Stimulated activated naive CD8-positive, alpha-beta T cell treated with anti-CD3 and anti-CD28 coated beads, Interleukin-15, amount 100 ng/mL, for 72 hours (primary cell): ENCODE measurements around the gene NCAM1.

ENCODE experiments used
- ATAC-seq: fragments of 150-1000 bp; cut with Tn5 transposase; 2 replicates; pipeline ENCODE4 v1.10.0; 2021; ENCODE audit warnings: mild to moderate bottlenecking, moderate library complexity
- DNase-seq, 2 donors: peaks; one replicate each; pipeline ENCODE4 v3.0.0; 2021 to 2022
- H3K27ac Mint-ChIP-seq, 2 donors: one replicate each; pipeline ENCODE4 v1.8.0; 2022; ENCODE audit warnings: mild to moderate bottlenecking in 2 of 2, mixed read lengths in 2 of 2, moderate library complexity in 2 of 2
- H3K27me3 Mint-ChIP-seq: one replicate; pipeline ENCODE4 v1.8.0; 2022; ENCODE audit warnings: mixed read lengths
- H3K4me1 Mint-ChIP-seq: one replicate; pipeline ENCODE4 v1.8.0; 2022; ENCODE audit warnings: mild to moderate bottlenecking, mixed read lengths
- H3K4me3 Mint-ChIP-seq, 2 donors: one replicate each; pipeline ENCODE4 v1.8.0; 2022; ENCODE audit warnings: mild to moderate bottlenecking in 2 of 2, mixed read lengths in 2 of 2, moderate library complexity in 1 of 2
- H3K9me3 Mint-ChIP-seq, 2 donors: one replicate each; pipeline ENCODE4 v1.8.0; 2022; ENCODE audit warnings: mixed read lengths in 2 of 2

NCAM1 gene

GRCh38 chr11:113197446-113197845 lies 236.2 kb downstream of the NCAM1 start:
- H3K27me3 Mint-ChIP-seq: peaks cover 36% of the 10 kb centered on the region

GRCh38 chr11:113198972-113199661 lies 237.9 kb downstream of the NCAM1 start:
- H3K27me3 Mint-ChIP-seq: peaks cover 28% of the 10 kb centered on the region
- no peaks in the 10 kb centered on the region for H3K4me1 Mint-ChIP-seq
- no peak for ATAC-seq

More at GRCh38 chr11:113197446-113197845, 236.2 kb downstream of the NCAM1 start:
- no peak overlapping the region for H3K4me3 Mint-ChIP-seq
- no peak overlapping the region for H3K27ac Mint-ChIP-seq
- no peaks in the 10 kb centered on the region for H3K9me3 Mint-ChIP-seq
- ATAC-seq (no peak), DNase-seq (no peak)
- no peaks in the 10 kb centered on the region for H3K4me1 Mint-ChIP-seq

GRCh38 chr11:113199866-113200265 lies 238.6 kb downstream of the NCAM1 start:
- no peaks in the 10 kb centered on the region for H3K4me1 Mint-ChIP-seq
- H3K27me3 Mint-ChIP-seq: peaks cover 36% of the 10 kb centered on the region
- H3K9me3 Mint-ChIP-seq: no peaks in the 10 kb centered on the region
- H3K4me3 Mint-ChIP-seq: no peak overlapping the region
- no peak for DNase-seq
- H3K27ac Mint-ChIP-seq: no peak overlapping the region
- ATAC-seq: no peak

More at GRCh38 chr11:113198972-113199661, 237.9 kb downstream of the NCAM1 start:
- no peak for DNase-seq
- Mint-ChIP-seq H3K4me3 (no peak overlapping the region), H3K9me3 (no peaks in the 10 kb centered on the region), H3K27ac (no peak overlapping the region)

GRCh38 chr11:113201054-113201818 lies 240.0 kb downstream of the NCAM1 start:
- Mint-ChIP-seq H3K9me3 (no peaks in the 10 kb centered on the region), H3K4me3 (no peak overlapping the region), H3K27me3 (peaks cover 39% of the 10 kb centered on the region), H3K4me1 (no peaks in the 10 kb centered on the region), H3K27ac (no peak overlapping the region)
- ATAC-seq: no peak
- DNase-seq: no peak

GRCh38 chr11:113202431-113202830 lies 241.2 kb downstream of the NCAM1 start:
- DNase-seq: no peak
- Mint-ChIP-seq H3K27me3 (peaks cover 34% of the 10 kb centered on the region), H3K9me3 (no peaks in the 10 kb centered on the region), H3K4me3 (no peak overlapping the region), H3K27ac (no peak overlapping the region), H3K4me1 (no peaks in the 10 kb centered on the region)
- no peak for ATAC-seq

- H3K4me3 Mint-ChIP-seq: no peak overlapping the region
- ATAC-seq: no peak
These were observed 242.0 kb downstream of the NCAM1 start for GRCh38 chr11:113203141-113203753.

GRCh38 chr11:113204280-113204679 lies 243.1 kb downstream of the NCAM1 start:
- peaks cover 26% of the 10 kb centered on the region for H3K27me3 Mint-ChIP-seq

More at GRCh38 chr11:113203141-113203753, 242.0 kb downstream of the NCAM1 start:
- Mint-ChIP-seq H3K4me1 (no peaks in the 10 kb centered on the region), H3K9me3 (no peaks in the 10 kb centered on the region), H3K27me3 (peaks cover 34% of the 10 kb centered on the region), H3K27ac (no peak overlapping the region)
- no peak for DNase-seq

GRCh38 chr11:113213549-113213948 lies 252.3 kb downstream of the NCAM1 start:
- Mint-ChIP-seq H3K27me3 (peaks cover 20% of the 10 kb centered on the region), H3K4me1 (no peaks in the 10 kb centered on the region), H3K4me3 (no peak overlapping the region), H3K27ac (no peak overlapping the region), H3K9me3 (no peaks in the 10 kb centered on the region)
- DNase-seq (no peak), ATAC-seq (no peak)

More at GRCh38 chr11:113204280-113204679, 243.1 kb downstream of the NCAM1 start:
- DNase-seq (no peak), ATAC-seq (no peak)
- H3K4me3 Mint-ChIP-seq: no peak overlapping the region
- no peak overlapping the region for H3K27ac Mint-ChIP-seq
- H3K9me3 Mint-ChIP-seq: no peaks in the 10 kb centered on the region
- no peaks in the 10 kb centered on the region for H3K4me1 Mint-ChIP-seq

GRCh38 chr11:113222241-113222640 lies 261.0 kb downstream of the NCAM1 start:
- no peaks in the 10 kb centered on the region for H3K9me3 Mint-ChIP-seq
- H3K27me3 Mint-ChIP-seq: peaks cover 9% of the 10 kb centered on the region
- no peak overlapping the region for H3K4me3 Mint-ChIP-seq

GRCh38 chr11:113234888-113235287 lies 273.7 kb downstream of the NCAM1 start:
- DNase-seq (no peak), ATAC-seq (no peak)
- H3K4me1 Mint-ChIP-seq: no peaks in the 10 kb centered on the region
- H3K9me3 Mint-ChIP-seq: no peaks in the 10 kb centered on the region
- no peak overlapping the region for H3K4me3 Mint-ChIP-seq
- H3K27me3 Mint-ChIP-seq: peaks cover 23% of the 10 kb centered on the region
- H3K27ac Mint-ChIP-seq: no peak overlapping the region

More at GRCh38 chr11:113222241-113222640, 261.0 kb downstream of the NCAM1 start:
- DNase-seq (no peak), ATAC-seq (no peak)
- Mint-ChIP-seq H3K4me1 (no peaks in the 10 kb centered on the region), H3K27ac (no peak overlapping the region)

- H3K4me1 Mint-ChIP-seq: no peaks in the 10 kb centered on the region
- peaks cover 41% of the 10 kb centered on the region for H3K27me3 Mint-ChIP-seq
- H3K27ac Mint-ChIP-seq: no peak overlapping the region
- no peak overlapping the region for H3K4me3 Mint-ChIP-seq
- no peaks in the 10 kb centered on the region for H3K9me3 Mint-ChIP-seq
- ATAC-seq: no peak
- no peak for DNase-seq
These were observed 276.0 kb downstream of the NCAM1 start for GRCh38 chr11:113237261-113237660.

- ATAC-seq (no peak), DNase-seq (no peak)
- Mint-ChIP-seq H3K27ac (no peak overlapping the region), H3K27me3 (peaks cover 42% of the 10 kb centered on the region), H3K4me1 (peaks cover 8% of the 10 kb centered on the region), H3K4me3 (no peak overlapping the region), H3K9me3 (no peaks in the 10 kb centered on the region)
These were observed 277.5 kb downstream of the NCAM1 start for GRCh38 chr11:113238721-113239120.

GRCh38 chr11:113240389-113240788 lies 279.2 kb downstream of the NCAM1 start:
- peaks cover 8% of the 10 kb centered on the region for H3K4me1 Mint-ChIP-seq
- no peak for ATAC-seq

GRCh38 chr11:113240790-113241635 lies 279.8 kb downstream of the NCAM1 start:
- no peaks in the 10 kb centered on the region for H3K9me3 Mint-ChIP-seq
- peaks cover 50% of the 10 kb centered on the region for H3K27me3 Mint-ChIP-seq
- ATAC-seq: no peak
- peaks cover 8% of the 10 kb centered on the region for H3K4me1 Mint-ChIP-seq
- H3K27ac Mint-ChIP-seq: no peak overlapping the region
- DNase-seq: no peak
- H3K4me3 Mint-ChIP-seq: no peak overlapping the region

More at GRCh38 chr11:113240389-113240788, 279.2 kb downstream of the NCAM1 start:
- no peaks in the 10 kb centered on the region for H3K9me3 Mint-ChIP-seq
- no peak overlapping the region for H3K4me3 Mint-ChIP-seq
- no peak overlapping the region for H3K27ac Mint-ChIP-seq
- DNase-seq: no peak
- H3K27me3 Mint-ChIP-seq: peaks cover 45% of the 10 kb centered on the region

GRCh38 chr11:113241636-113242054 lies 280.4 kb downstream of the NCAM1 start:
- peaks cover 8% of the 10 kb centered on the region for H3K4me1 Mint-ChIP-seq
- H3K27ac Mint-ChIP-seq: no peak overlapping the region
- peaks cover 56% of the 10 kb centered on the region for H3K27me3 Mint-ChIP-seq

More at GRCh38 chr11:113241636-113242054, 280.4 kb downstream of the NCAM1 start:
- DNase-seq (no peak), ATAC-seq (no peak)
- no peaks in the 10 kb centered on the region for H3K9me3 Mint-ChIP-seq
- H3K4me3 Mint-ChIP-seq: no peak overlapping the region
